ENCODE results near the gene FAM13A.

GRCh38 chr4:89064848-89065247 is 7.9 kb upstream of the FAM13A start:
- no peak for TF ChIP-seq POLR2A (IDR thresholded peaks at IDR 0.05)
- TF ChIP-seq, protein P1, sequence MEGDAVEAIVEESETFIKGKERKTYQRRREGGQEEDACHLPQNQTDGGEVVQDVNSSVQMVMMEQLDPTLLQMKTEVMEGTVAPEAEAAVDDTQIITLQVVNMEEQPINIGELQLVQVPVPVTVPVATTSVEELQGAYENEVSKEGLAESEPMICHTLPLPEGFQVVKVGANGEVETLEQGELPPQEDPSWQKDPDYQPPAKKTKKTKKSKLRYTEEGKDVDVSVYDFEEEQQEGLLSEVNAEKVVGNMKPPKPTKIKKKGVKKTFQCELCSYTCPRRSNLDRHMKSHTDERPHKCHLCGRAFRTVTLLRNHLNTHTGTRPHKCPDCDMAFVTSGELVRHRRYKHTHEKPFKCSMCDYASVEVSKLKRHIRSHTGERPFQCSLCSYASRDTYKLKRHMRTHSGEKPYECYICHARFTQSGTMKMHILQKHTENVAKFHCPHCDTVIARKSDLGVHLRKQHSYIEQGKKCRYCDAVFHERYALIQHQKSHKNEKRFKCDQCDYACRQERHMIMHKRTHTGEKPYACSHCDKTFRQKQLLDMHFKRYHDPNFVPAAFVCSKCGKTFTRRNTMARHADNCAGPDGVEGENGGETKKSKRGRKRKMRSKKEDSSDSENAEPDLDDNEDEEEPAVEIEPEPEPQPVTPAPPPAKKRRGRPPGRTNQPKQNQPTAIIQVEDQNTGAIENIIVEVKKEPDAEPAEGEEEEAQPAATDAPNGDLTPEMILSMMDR (IDR thresholded peaks at IDR 0.05) = no peak

Measured in uterus (tissue), 2 donors.